HG02840 (cell line): Measurements from ENCODE around the gene LHFPL6.
"Not testable (repeated sequence)": the region's sequence is repeated elsewhere in the genome, so short reads cannot be mapped to it uniquely, and the experiment has no call there.

Experiments
- ATAC-seq: cut with Tn5 transposase; IDR thresholded peaks from one replicate; pipeline ENCODE4 v1.9.1; 2021; ENCODE audit warnings: mild to moderate bottlenecking, moderate library complexity, moderate number of reproducible peaks; ENCODE audit not compliant: unreplicated experiment, low FRiP score

The LHFPL6 gene

DNA sequence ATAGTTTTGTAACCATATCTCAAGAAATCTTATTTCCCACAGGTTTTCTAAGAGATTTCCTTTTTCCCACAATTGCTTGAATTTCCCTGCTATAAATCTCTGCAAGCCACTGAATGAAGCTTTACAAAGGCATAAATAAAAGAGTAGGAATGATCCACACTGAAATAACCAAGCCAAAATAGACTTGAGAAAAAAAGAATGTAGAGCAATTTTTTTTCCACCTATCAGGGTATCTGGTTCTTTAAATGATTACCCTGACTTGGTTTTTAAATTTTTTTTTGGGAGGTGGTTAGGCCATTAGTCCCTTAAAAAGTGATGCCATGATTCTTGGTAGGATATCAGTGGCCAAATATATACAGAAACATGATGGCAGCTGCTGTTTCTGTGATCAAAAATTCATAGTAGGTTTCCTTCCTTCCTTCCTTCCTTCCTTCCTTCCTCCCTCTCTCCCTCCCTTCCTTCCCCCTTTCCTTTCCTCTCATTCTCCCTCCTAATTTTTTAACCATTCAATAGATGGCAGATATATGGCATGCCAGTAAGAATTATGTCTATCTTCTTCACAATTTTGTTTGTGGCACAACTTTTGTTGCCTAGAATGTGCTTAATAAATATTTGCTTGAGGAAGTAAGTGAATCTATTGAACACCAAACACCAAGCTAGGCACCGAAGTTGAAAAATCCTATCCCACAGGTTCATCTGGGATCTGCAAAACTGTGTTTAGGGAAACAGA is 233.7 kb downstream of the LHFPL6 start:
- no peak for ATAC-seq

DNA sequence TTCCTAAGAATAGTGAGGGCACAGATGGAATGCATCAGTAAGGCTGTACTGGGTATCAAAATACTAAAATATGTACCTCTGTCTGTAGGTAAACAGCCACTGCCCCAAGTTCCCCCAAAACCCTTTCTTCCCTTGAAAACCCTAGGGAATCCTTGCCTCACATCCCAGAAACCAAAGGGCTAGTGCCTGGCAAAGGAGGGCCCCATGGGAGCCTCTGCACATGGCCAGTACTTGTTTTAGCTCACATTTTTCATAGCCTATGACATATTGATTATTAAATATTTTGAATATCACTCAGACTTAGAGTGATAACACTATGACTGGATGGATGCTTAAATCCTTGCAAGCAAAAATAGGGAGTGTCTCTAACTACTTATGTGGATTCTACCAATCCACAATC is 237.1 kb downstream of the LHFPL6 start:
- no peak for ATAC-seq

DNA sequence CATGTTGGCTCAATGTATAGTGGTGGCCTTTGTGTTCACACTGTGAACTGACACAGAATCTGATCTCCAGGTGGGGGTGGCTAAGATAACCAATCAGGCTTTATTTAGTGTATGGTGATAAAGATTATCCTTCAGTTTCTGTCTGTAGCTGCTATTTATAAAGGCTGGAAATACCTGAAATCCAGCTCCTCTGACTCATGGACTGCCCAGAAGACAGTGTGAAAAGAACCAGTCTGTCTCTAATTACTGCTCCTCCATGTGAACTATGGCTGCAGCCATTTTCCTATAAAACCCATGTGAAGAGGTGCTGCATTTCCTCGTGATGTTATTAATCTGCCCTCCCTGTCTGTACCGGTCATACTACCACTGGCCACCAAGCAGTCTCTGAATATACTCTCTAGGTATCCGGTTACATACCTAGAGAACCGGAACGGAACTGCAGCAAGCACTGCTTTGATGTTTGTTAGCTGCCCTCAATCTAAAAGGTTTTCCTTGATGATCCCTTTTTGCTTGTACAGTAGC is 238.0 kb downstream of the LHFPL6 start:
- ATAC-seq: no peak

DNA sequence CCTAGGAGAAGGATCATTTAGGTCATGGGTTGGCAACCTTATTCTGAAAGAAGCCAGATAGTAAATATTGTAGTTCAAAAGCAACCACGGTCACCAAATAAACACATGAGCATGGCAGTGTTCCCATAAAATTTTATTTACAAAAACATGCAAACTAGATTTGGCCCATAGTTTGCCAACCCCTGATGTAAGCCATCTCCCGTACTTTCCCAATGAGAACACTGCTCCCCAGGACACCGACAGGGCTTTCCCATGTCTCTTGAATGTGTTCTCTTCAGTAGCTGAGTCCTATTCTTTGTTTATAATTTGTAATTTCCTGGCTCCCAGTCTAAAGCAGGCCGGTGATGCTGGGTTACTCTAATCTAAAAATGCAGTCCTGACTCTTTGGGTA is 239.6 kb downstream of the LHFPL6 start:
- ATAC-seq: no peak

DNA sequence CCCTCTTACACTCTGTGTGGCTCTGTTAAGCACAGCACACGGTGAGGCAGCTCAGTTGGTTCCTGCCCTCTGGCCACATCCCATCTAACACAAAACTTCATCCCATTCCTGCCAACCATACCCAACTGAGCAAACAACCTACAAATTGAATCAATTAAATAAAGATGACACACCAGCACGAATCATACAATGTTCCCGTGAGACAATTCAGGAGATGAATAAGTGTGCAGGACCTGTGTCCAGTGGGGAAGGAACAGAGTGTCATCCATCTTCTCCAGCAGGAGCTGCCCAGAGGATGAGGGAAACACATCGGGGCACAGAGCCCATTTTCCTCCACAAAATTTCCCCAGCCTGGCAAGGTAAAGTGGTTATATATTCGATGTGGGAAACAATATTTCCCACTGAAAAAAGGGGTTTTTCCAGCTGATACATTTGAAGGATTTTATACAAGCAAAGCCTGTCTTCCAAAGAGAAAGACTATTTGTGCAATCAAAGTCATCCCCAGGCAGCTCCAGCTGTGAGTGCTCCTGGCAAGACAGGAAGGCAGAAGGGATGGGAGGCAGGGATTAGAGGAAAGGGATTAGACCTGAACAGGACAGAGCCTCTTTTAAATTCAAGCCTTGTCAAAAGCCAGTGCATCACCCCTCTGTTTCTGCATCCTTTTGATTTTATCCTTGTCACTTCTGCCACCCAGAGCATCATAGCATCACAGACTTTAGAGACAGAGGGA is 240.2 kb downstream of the LHFPL6 start:
- no peak for ATAC-seq

DNA sequence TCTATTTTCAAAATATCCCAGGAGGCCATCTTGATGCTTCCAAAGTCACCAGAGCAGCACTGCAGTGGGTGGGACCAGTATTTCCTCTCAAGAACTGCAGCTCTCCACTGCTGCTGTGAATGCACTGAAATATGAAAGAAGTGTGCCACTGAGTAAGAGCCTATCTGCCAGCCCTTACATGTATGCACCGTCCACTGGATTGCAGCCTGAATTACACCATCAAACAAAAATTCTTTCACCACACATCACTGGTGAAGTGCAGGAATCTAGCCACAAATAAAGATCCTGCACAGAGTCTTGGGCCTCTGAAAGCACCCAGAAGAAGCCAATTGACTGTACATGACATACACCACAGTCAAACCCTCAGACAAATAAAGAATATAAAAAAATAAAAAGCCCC is 249.0 kb downstream of the LHFPL6 start:
- ATAC-seq: no peak

DNA sequence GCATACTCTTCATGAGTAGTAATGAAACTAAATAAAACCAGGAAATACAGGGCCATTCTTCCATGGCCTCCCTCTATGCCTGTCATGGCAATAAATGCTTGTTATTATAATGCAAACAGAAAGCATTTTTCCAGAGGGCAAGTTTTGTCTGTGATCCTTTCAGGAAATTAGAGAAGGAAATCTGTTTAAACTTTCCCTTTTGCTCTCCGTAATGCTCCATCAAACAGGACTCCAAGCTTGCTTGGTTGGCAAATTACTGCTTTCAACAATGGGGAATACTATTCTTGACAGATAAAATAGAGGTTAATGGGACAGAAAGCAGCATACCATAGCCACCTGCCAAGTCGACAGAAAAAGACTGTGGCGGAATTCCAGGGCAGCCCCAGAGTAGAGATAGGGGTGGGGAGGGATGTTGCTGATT is 252.5 kb downstream of the LHFPL6 start:
- no peak for ATAC-seq

DNA sequence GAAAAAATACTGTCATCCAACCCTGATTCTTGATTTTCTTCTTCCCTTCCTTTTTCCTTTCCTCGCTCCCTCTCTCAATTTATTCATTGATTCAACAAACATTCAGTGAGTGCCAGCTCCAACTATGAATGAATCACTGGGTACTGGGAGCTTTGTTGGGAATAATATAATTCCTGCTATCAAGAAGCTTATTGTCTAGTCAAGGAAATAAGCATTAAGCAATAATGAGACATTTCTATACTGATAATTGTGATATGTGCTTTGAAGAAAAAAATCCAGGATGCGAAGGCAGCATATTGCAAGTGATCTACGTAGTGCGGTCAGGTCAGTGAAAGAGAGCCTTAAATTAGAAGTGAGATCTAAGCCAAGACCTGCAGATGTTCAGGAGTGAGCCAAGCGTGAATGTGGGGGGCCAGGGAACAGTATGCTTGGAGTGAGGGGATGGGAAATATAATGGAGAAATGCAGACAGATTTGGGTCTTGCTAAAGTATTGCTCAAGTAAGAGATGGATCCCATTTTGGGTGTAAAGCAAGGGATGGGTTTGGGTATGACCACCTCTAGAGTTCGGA is 253.5 kb downstream of the LHFPL6 start:
- ATAC-seq: no peak

DNA sequence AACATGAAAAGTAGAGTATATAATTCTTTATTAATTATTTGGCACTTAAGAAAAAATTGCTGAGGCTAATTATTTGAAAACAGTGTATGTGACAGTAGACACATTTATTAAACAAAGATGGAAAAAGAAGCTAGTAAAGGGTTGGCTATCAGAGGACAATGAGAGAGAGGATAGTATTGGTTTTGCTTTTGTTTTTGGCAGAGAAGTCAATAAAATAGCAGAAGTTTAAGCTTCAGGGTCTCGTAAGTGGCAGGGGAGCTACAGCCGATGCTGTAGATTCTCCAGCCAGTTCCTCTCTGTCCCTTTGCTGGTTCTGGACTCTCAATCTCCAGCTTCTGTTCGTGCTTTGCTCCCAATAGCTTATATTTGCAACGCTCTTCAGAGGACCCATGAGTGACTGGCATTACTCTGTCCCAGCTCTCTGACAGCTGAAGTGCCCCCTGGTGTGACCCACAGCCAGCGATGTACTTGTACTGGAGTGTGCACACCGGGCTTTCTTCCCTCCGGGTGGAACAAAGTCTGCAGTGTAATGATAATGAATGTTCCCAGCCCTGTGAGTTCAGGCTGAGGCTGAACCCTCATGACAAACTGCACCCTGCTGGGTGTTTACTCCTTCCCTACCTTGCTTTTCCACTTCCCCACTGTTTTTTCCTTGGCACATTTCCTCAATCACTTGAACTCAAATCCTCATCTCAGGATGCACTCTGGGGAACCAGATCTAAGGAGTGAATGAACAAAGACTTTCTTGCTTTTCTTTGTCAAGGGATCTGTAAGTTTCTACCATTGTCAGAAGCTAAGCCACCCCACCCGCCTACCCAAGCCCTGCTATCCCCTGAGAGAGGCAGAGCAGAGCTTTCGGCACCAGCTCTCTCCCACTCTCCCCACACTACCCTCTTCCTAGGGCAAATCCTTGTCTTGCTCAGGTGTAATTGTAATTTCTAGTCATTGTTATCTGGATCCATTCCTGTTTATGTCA is 254.8 kb downstream of the LHFPL6 start:
- ATAC-seq: no peak

DNA sequence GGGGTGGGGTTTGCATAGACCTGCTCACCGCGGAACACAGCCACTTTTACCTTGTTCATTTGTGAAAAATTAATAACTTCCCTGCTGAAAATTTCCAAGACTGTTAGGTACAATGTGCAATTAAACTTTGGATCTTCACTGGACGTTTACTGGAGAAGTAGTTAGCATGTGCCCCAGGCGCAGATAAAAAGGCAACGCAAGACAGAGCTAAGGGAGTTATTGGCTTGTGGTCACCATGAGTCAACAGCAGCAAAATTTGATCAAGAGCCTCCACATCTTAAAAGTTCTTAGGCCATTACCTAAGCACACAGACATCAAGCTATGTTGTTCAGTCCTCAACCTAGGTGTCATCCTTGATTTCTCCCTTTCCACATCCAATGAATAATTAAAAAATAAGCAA is 257.0 kb downstream of the LHFPL6 start:
- ATAC-seq: no peak

DNA sequence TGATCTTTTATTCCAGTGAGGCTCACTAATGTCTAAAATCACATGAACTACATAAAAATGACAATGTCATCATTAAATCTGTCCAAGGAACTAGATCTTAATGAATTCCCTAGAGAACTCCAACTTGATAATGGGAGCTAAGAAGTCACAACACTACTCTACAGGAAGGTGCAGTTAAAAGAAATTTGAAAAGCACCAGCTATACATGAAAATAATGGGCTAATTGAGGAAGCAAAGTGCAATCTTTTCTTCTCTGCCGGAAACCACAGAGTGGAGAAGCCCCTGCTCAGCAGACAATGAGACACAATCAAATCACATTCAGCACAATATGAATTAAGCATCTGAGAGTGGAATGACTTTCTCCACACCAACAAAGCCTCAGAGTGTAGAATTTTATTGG is 261.7 kb downstream of the LHFPL6 start:
- ATAC-seq: no peak

DNA sequence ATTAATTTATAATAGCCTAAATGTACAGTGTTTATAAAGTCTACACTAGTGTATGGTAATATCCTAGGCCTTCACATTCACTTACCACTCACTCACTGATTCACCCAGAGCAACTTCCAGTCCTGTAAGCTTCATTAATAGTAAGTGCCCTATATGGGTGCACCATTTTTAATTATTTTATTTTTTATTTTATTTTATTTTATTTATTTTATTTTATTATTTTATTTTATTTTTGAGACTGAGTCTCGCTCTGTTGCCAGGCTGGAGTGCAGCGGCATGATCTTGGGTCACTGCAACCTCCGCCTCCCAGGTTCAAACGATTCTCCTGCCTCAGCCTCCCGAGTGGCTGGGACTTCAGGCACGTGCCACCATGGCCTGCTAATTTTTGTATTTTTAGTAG is 264.9 kb downstream of the LHFPL6 start:
- not testable (repeated sequence) for ATAC-seq

DNA sequence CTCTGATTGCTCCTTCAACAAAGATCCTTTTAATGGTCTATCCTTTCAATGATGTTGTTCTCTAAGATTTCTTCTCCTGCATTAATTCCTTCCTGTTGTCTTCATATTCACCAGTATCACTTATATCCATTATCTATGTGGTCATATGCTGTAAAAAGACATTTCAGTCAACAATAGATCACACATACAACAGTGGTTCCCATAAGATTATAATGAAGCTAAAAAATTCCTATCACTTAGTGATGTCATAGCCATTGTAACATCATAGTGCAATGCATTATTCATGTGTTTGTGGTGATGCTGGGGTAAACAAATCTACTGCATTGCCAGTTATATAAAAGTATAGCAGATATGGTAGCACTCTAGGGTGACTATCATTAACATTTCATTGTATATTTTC is 266.1 kb downstream of the LHFPL6 start:
- no peak for ATAC-seq

DNA sequence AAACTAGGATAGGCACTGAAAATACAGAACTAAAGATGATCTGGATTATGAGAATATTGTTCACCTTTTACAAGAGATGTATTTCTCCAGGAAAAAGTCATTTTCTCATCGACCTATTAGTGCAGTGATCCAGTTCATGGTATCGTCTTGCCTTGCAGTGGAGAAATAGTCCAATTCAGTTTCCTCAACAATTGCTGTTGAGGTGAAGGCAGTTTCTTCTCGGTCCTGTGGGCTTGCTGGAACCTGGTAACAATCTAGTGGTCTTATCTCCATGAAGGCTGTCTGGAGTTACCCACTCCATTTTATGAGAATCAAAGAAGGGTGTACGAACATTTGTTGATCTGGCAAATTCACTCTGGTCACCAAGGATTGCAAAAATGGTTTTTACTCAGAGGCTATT is 266.8 kb downstream of the LHFPL6 start:
- ATAC-seq: no peak

DNA sequence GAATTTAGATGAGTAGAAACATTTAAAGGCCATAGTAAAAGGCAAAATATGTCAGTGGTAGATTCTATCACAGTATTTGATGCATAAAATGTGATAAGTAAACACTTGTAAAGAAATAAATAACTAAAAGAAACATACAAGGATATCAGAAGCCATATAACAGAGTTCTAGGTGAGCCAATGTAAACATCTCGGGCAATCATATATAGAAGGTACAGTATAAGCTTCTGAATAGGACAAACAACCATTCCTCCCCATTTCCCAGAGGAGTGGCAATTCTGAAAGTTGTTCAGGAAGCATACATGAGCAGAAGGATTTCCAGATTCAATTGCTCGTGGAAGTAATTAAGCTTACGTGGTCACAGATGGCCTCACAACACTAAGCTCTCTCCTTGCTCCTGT is 267.3 kb downstream of the LHFPL6 start:
- ATAC-seq: no peak

DNA sequence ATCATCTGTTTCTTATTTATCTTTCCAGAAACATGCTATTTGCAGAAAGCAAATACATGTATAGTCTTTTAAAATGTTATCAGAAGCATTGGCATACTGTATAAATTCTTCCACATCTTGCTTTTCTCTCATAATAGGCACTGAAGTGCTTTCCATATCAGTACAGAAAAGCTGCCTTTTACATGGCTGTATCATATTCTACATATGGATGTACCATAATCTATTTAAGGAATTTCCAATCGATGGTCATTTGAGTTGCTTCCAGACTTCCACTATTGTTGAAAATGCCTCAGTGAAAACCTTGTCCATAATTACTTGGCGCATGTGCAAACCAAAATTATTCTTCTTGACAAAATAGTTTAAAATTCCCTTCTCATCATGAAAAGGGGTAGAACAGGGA is 272.5 kb downstream of the LHFPL6 start:
- no peak for ATAC-seq

DNA sequence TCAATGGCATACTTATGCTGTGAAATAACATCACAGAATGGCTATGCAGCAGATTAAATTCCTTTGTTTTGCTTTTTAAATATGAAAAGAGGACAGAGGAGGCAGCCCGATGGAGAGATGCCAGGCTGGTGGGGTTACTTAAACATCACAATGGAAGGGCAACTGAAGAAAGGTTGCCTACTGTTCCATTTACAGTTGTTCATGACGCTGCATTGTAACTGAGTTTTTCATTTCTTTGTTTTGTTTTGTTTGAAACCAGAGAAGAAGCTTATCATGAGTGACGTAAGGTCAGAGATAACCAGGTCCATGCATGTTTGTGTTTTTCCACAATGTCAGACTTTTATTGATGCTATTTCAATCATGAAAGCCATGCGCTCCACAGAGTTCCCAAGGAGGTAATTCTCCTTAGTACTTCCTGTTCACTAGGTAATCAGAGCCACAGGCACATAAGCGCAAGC is 273.8 kb downstream of the LHFPL6 start:
- ATAC-seq: no peak

DNA sequence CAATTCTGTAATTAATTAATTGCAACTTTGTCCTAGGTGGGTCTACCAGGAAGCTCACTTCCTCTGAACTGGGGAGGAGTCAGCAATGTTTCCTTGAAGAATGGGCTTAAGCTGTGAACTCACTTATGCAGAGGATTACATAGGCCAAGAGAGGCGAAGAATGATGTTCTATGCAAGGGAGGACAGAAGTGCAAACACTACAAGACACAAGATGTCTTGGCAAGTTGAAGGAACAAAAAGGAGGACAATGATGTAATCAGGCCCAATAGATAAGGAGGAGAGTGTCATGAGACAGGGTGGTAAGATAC is 275.9 kb downstream of the LHFPL6 start:
- no peak for ATAC-seq

DNA sequence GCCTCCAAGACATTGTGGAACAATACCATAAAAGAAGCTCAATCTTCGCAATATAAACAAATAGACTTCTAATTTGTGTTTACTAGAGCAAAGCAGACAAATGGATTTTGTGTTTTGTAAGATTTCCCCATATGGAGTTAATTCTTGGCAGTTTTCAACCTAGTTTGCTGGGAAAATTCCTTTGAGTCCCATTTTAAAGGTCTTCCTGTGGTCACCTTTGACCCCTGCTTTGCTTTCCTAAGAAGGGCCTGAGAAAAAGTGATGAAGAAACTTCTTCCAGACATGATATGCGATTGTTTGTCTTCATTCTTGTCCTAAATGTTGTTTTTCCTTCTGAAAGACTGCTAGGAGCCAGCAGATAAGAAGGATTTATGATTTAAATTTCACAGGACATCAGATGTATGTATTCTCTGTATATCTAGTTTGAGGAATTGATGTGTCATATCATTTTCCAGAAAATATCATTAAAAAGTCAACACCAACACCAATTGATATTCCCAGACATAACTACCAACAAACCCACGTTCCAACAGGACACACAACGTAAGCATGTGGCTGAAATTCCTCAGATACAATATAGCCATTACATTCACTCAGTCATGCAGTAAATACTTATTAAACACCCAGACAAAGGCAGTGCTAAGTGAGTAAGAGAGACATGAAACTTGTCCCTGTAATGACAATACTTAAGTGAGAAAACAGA is 276.4 kb downstream of the LHFPL6 start:
- ATAC-seq: no peak

DNA sequence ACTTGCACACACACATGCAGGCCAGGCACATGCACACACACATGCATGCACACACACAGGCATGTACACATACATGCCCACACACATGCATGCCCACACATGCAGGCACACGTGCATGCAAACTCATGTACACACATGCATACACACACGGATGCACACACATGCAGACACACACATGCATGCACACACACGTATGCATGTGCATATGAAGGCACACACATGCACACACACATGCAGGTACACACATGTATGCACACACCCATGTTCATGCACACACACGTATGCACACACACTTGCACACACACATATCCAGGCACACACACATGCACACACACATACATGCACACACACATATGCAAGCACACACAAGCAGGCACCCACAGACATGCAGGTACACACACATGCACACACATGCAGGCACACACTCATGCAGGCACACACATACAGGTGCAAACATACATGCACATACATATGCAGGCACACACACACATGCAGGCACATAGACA is 278.1 kb downstream of the LHFPL6 start:
- no peak for ATAC-seq
